Stimulated activated CD8-positive, alpha-beta memory T cell treated with anti-CD3 and anti-CD28 coated beads, Interleukin-2, amount 100 ng/mL, for 1 hour (primary cell): ENCODE results near the gene TBX15.

ENCODE experiments used
- DNase-seq, 2 donors: peaks; one replicate each; pipeline ENCODE4 v3.0.0-alpha.2; 2020; ENCODE audit warnings: low read depth in 2 of 2

The TBX15 gene

DNA sequence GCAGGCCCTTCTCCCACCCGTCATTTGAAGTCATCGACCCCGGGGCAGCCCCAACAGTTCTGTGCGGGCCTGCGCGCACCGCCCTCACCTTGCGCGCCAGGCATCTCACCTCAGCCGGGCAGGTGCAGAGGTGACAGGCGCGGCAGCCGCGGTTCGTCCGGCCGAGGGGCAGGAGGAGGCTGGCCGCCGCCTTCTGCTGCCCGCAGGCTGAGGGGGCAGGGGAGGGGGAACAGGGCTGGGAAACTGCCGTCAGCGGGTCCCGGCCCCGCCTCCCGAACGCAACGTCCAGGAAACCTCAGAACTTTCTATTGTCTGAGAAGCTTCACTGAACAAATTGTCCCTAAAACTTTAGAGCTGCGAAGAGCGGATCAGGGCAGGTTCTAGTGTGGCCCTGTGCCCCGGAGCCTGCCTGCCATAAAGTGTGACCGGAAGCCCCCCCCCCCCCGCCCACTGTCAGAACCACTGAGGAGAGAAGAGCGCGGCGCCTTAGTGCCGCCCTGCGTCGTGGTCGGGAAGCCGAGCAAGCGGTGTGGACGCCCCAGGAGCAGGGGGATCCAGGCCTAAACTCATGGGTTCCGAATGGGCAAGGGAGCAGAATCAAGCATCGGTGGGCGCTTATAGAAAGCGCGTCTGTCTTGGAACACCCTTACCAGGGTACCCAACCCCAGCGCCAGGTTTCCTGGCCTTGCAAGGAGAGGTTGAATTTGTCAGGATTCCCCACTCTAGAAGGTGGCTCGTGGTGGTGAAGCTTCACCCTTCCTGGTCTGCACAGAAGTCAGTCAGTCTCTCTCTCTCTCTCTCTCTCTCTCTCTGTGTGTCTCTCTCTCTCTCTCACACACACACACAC is 13.3 kb upstream of the TBX15 start:
- DNase-seq = no peak

GRCh38 chr1:119000371-119001180 is 12.4 kb upstream of the TBX15 start:
- no peak for DNase-seq

DNA sequence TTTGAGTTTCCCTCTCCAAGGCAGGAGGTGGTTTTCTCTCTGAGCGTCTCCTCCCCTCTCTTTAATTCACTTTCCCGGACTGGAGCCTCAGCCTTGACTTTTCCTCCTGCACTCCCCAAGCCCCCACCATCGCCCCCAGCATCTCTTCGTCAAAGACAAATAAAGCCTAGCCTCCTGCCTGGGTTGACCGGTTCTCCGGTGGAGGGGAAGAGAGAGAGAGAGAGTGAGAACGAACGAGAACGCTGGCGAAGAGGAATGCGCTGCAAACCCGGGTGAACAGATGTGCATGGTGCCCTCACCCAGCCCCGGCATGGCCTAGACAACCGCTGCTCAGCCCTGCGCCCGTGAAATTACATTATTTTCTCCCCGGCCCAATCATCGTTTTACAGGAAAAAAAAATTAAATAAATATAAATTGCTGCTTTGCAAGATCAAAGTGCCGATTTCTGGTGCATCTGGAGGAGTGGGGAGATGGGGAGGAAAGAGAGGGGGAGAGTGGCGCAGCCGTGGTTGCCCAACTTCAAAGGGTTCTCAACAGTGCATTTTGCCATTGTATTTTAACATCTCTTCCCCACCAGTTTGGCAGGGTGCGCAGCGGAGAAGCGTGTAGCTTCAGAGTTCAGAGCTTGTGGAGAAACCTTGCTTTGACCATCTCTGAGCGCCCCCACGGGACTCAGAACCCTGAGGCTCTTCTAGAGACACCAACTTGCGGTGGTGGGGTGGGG is 11.4 kb upstream of the TBX15 start:
- DNase-seq = no peak

GRCh38 chr1:118998171-118998570 is 10.0 kb upstream of the TBX15 start:
- no peak for DNase-seq

DNA sequence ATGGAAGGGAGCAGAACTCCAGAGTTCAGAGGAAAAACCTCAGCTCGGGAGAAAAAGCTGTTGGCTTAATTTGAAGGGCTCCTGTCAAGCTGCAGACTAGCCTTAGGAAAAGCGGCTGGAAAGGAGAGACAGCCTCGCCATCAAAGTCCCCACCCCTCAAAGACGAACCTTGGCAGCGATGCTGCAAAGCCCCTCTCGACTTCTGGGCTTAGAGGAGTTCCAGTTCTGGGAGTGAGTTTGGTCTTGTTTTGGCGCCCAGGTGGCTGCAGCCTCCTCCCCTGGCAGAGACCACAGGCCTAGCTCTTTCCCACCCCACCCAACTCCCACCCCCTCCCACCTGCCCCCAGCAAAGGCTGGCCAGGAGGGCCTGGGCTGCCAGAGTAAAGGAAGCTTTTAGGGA is 9.1 kb upstream of the TBX15 start:
- no peak for DNase-seq

DNA sequence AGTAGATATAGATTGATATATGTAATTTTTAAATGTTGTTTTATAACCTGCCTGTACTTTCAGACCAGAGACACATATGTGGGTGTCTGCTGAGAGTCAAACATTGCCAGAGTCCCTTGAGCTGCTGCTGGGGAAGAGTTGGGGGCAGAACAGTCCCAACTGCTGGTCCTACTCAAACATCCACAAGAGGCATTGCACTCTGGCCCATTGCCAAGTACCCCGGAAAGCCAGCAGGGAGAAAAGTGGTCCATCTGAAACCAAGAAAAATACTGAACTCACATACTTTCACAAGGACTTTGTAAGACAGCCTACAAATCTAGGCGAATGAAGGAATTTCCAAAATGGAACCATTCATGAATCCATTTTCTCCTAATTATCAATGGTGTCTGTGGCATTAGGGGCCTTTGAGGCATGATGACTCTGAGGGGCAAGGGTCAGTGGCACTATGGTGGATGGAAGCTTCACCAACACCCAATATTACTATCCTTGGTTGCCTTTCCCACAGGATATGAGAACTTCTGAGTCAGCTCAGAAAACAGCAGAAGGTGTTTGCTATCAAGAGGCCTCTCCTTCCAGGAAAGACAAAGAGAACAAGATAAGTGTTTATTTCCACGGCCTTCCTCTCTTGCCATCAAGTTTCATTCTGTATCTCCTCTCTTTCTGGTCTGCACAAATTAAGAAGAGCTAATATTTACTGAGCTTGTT is 7.3 kb upstream of the TBX15 start:
- no peak for DNase-seq

DNA sequence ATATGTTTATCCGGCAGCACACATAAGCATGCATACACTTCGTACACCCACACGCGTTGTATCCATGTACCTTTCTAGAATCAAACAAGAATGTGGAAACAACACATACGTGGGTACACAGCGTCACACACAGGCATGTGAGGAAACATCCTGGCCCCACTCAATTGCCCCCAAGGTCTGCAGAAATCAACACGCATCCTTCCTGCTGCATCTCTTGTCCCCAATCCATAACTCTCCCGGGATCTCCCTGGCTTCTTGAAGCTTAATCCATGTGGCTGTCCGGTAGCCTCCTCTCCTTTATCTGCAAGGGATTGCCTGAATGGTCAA is 5.5 kb upstream of the TBX15 start:
- DNase-seq = no peak

GRCh38 chr1:118992868-118993699 is 4.9 kb upstream of the TBX15 start:
- no peak for DNase-seq

- no peak for DNase-seq
Observed at GRCh38 chr1:118992237-118992825, 4.2 kb upstream of the TBX15 start.

- no peak for DNase-seq
Observed at GRCh38 chr1:118991448-118991847, 3.3 kb upstream of the TBX15 start.

DNA sequence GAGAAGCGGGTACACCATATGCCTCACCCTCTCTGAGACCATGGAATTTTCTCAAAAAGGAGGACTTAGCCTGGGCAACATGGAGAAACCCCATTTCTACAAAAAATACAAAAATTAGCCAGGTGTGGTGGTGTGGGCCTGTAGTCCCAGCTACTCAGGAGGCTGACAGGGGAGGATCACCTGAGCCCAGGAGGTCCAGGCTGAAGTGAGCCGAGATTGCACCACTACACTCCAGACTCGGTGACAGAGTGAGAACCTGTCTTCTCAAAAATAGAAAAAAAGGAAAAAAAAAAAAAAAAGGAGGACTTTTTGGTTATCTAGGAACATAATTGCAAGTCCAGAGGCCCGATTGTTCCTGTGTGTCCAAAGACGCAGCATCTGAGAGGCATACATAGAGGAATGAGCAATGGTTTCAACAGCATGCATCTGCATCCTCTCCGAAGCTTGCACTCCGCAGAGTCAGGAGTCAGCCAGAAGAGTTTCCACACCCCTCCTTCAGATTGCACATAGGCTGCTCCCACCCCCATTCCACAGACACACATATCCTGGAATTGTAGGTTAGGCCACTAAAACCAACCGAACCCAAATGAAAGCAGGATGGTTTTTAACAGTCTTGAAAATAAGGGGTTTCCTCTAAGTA is 2.5 kb upstream of the TBX15 start:
- DNase-seq = no peak

GRCh38 chr1:118989878-118990378 is 1.8 kb upstream of the TBX15 start:
- DNase-seq = no peak

DNA sequence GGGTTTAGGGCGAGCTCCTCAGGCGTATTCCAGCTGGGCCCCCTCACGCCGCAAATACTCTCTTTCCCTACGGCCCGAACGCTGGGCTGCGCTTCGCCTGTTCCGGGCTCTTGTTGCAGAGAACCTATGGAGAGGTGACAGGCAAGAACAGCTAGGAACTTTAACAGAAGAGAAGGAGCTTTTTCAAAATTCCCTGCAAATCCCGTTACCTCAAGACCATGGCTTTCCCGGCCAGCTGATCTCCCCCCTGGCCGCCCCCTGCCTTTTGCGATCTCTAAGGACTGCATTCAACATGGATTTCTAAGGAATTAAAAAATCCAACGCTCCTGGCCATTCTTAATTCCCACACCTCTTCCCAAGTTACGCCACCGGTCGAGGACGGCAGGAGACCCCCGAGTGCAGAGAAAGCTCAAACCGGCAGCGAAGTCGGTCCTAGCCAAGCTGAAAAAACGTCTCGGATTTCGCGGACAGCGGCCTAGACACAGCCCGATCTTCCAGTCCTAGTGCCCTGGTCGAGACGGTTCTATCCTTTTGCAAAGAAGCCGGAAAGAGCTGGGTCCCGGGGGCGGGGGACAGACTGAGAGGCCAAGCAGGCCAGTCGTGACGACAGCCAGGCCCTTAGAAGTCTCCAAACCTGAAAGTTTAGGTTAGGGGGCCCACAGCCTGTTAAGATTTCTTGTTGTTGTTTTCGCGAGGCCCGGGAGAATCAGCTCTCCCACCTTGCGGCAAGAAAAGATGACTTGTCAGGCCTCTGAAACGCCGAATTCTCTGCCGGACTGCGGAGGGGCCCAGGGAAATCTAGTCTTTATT is 1.1 kb upstream of the TBX15 start:
- DNase-seq = no peak

GRCh38 chr1:118987468-118988185 is 516 bp downstream of the TBX15 start:
- no peak for DNase-seq

DNA sequence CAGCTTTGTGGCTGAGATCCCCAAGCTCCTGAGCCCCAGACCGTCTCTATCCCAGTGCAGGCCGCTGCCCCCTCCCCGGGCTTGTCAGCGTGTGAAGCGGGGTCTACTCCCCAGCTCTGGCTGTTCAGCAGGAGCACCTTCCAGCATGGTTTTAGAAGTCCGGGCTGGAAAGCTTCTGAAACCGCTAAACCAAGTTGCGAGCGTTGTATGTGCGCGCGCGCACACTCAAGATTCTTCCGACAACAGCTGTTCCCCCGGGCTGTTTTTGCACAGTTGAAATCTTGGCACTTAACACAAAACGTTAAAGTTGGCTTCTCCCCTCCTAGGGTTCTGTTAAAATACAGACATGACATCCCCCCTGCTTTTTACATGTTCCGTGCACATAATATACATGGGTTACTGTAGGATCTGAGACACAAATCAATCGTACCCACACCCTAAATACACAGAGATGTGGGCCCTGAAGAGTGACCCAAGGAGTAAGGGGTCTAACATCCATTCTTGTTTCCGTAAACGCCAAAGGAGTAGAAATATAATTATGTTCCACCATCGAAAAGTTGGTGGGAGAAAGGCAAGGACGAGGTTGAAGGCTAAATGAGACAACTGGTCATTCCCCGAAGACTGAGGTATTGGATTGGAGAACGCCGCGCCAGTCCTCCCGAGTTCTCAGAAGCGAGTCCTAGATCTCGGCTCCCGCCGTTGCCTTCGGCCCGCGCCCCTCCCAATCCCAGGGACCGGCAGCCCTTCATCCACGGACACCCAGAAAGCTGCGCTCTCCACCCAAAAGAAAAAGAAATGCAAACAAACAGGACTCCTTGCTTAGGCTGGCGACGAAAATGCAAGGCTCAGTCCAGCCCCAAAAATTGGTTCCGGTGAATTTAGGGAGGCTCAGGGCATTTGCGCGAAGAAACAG is 1.3 kb downstream of the TBX15 start:
- DNase-seq = no peak

GRCh38 chr1:118985640-118986554 is 2.2 kb downstream of the TBX15 start:
- no peak for DNase-seq
